AG04449 (cell line): ENCODE results near the gene CASD1.
A peak's percentile ranks its signal among the peaks of the same experiment; 100 is the strongest.

Experiments used
- CTCF ChIA-PET: fragments of 350-600 bp; formaldehyde crosslinking; extraction: SDS; loops from one replicate; lab custom pipeline; 2021; ENCODE audit warnings: antibody characterized with exemption; lab: Yijun Ruan, JAX
- POLR2A ChIA-PET: fragments of 400-600, 350-600 bp; formaldehyde crosslinking; extraction: SDS; loops from one replicate; lab custom pipeline; 2020; ENCODE audit warnings: antibody characterized with exemption, inconsistent platforms; lab: Yijun Ruan, JAX
- DNase-seq: peaks from one replicate; pipeline ENCODE4 v3.0.0-alpha.2; 2010; ENCODE audit warnings: low read depth, low spot score
- H3K4me3 ChIP-seq: 2 replicates; pipeline ENCODE4 v1.5.1; 2011; ENCODE audit warnings: low read depth, mild to moderate bottlenecking, control low read depth, low read length
- TF ChIP-seq, protein P1 (sequence below): IDR thresholded peaks from one replicate; pipeline ENCODE4 v1.5.1; 2011; ENCODE audit warnings: mild to moderate bottlenecking, moderate library complexity, low read length, control low read depth, inconsistent platforms; ENCODE audit not compliant: insufficient read depth; ENCODE audit errors: missing control alignments

CASD1 gene

DNA sequence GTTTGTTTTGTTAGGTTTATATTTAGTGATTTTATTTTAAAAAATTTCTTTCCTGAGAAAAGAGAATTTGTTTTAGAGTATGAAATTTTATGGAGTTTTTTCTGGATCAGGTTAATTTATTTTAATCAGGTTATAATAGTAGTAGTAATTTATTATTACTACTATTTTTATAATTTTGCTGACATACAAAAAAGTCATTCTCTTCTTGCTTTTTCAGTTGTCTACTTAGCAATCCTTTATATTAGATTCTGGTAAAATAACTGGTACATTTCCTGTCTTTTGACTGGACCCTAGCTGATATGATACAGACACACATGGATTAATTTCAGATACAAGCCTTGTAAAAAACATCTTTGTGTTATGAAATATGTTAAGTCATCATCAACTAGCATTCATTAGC lies 5.3 kb downstream of the CASD1 start:
- TF ChIP-seq, protein P1, sequence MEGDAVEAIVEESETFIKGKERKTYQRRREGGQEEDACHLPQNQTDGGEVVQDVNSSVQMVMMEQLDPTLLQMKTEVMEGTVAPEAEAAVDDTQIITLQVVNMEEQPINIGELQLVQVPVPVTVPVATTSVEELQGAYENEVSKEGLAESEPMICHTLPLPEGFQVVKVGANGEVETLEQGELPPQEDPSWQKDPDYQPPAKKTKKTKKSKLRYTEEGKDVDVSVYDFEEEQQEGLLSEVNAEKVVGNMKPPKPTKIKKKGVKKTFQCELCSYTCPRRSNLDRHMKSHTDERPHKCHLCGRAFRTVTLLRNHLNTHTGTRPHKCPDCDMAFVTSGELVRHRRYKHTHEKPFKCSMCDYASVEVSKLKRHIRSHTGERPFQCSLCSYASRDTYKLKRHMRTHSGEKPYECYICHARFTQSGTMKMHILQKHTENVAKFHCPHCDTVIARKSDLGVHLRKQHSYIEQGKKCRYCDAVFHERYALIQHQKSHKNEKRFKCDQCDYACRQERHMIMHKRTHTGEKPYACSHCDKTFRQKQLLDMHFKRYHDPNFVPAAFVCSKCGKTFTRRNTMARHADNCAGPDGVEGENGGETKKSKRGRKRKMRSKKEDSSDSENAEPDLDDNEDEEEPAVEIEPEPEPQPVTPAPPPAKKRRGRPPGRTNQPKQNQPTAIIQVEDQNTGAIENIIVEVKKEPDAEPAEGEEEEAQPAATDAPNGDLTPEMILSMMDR, result no peak
- CTCF ChIA-PET, result no interaction called here
- no peak overlapping the region for H3K4me3 ChIP-seq
- POLR2A ChIA-PET, result no interaction called here
- no peak for DNase-seq

DNA sequence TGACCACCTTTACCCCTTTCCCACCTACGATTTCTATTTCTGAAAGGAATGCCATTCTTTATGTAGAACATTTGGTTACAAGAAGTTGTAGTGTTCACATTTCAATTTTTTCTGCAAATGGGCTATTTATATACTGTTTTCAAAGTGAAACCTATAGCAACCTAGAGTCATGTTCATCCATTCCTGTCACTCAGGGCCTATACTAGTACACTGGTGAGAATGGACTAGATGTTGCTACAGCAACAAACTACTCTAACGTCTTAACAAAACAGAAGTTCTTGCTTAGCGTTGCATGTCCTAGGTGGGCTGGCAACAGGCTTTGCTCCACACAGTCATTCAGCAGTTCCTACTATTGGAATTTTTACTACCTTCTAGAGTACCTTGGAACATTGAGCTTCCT lies 16.3 kb downstream of the CASD1 start:
- DNase-seq, result no peak
- CTCF ChIA-PET, result no interaction called here

DNA sequence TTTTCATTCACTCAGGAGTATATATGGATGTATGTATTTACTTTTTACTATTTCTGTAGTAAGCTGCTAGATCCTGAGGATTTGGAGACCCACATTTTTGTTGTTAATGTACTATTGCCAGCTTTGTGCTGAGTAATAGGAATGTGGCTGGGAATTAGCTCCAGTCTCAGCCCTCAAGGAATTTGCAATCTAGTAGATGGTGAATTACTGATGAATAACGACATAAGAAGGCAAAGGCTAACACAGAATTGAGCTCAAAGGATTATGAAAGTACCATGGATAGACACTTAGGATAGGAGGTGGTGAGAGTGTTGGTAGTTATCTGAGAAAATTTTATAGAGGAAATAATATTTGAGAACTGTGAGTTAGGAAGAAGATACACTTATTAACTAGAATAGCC lies 19.9 kb downstream of the CASD1 start:
- ChIA-PET POLR2A (no interaction called here), CTCF (interaction anchor here (0.9 to 1.6 kb wide), 4 partner anchors 17 to 241 kb away, joined by 3 to 4 read pairs (median 4); no protein-coding TSS in a partner anchor)
- peak; percentile 56 for DNase-seq

More for the DNA sequence above, 16.3 kb downstream of the CASD1 start:
- no peak overlapping the region for H3K4me3 ChIP-seq
- POLR2A ChIA-PET, result no interaction called here
- TF ChIP-seq, protein P1, result no peak

DNA sequence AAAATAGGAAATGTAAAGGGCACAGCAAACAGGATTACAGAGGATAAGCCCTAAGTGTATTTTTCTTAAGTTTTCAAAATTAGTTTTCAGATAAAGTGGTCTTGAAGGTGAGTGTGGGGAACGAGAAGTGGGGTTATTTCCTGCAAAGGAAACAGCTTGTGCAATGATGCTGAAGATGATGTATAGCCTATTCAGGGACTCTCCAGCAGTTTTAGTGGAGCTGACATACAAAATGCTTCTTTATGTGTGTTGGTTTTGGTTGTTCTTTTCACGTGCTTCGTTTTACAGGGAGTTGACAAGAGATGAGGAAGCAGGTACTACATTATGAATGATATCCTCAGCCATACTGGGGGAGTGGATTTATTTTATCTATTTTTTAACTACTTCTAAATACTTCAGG lies 20.5 kb downstream of the CASD1 start:
- TF ChIP-seq, protein P1, result no peak
- CTCF ChIA-PET, result interaction anchor here (0.9 to 1.6 kb wide), 5 partner anchors 18 to 242 kb away, joined by 3 to 4 read pairs (median 3); no protein-coding TSS in a partner anchor
- H3K4me3 ChIP-seq, result no peak overlapping the region
- POLR2A ChIA-PET, result no interaction called here
- no peak for DNase-seq

More for the DNA sequence above, 19.9 kb downstream of the CASD1 start:
- no peak overlapping the region for H3K4me3 ChIP-seq
- TF ChIP-seq, protein P1, result no peak

DNA sequence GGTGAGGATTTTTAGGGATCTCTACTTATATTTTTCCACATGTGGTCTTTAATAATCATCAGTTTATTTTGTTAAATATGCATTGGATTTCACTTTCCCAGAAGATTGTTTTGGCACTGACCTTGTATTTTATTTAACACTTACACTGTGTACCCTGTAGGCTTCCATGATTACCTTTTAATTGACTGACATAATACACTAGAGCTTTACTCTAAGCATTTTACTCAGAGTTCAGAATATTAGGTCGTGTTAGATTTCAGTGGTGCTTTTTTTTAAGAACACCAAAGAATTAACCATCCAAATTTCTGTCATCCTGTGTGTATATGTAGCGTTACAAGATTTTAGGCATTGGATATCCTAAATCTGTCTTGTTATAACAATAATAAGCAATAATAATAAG lies 23.1 kb downstream of the CASD1 start:
- TF ChIP-seq, protein P1, result no peak
- ChIA-PET CTCF (no interaction called here), POLR2A (no interaction called here)
- DNase-seq, result no peak
- H3K4me3 ChIP-seq, result no peak overlapping the region

DNA sequence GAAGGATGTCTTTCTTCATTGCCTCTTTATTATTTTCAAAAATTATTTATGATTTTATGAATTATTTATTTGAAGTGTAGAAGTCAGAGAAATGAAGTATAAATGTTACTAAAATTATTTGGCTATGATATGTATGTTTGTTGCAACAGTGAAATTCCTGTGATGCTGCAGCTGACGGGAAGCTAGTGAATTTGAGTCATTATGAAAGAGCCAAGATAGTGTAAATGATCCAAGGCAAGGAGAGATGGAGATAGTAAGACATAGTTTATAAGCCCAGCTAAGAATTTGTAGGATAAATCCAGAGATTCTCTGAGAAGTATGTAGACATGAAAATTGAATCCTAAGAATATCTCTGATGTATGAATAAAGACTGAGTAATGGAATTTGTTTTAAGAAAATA lies 30.8 kb downstream of the CASD1 start:
- ChIA-PET CTCF (no interaction called here), POLR2A (no interaction called here)
- no peak for DNase-seq
- TF ChIP-seq, protein P1, result no peak
- H3K4me3 ChIP-seq, result no peak overlapping the region
